ENCODE results near the gene PRKRA. TPM values are rescaled to one million over a fixed set of nuclear protein-coding genes. Genes with fewer than 3 reads are reported as not detected.

The PRKRA gene
- polyA plus RNA-seq, 1 donor from 2014 or later: 91.8 TPM

GRCh38 chr2:178478130-178478438 is 27.1 kb upstream of the PRKRA start:
- Histone ChIP-seq H2AFZ (ENCODE audit: low read depth, low read length) (peak overlapping the region; percentile 79), H3F3A (ENCODE audit: insufficient read depth, low read length, poor library complexity, severe bottlenecking) (peaks cover 3% of the 10 kb centered on the region), H3K4me2 (ENCODE audit: low read length) (peak overlapping the region; percentile 88), H3K9me3 (ENCODE audit: low read length) (no peaks in the 10 kb centered on the region), H3K4me3 (ENCODE audit: low read length) (peak overlapping the region; percentile 82), H3K9ac (ENCODE audit: low read length) (peak overlapping the region; percentile 84), H3K36me3 (ENCODE audit: insufficient read depth, low read length) (no peaks in the 10 kb centered on the region), H4K20me1 (ENCODE audit: insufficient read depth) (no peaks in the 10 kb centered on the region), H3K27ac (ENCODE audit: low read length) (peak overlapping the region; percentile 95), H3K9me2 (ENCODE audit: insufficient read depth, low read length) (no peaks in the 10 kb centered on the region), H3K79me2 (replicated peaks; ENCODE audit: insufficient read depth, low read length) (peaks cover 53% of the 10 kb centered on the region), H3K27me3 (ENCODE audit: insufficient read depth, low read depth, low read length) (no peaks in the 10 kb centered on the region)
- TF ChIP-seq EP300 (conservative IDR thresholded peaks at IDR 0.05; ENCODE audit: poor library complexity, severe bottlenecking) (no peak), SMC3 (conservative IDR thresholded peaks at IDR 0.05; ENCODE audit: poor library complexity) (no peak), EZH2 (IDR thresholded peaks at IDR 0.05; ENCODE audit: borderline replicate concordance, insufficient read depth, low read length, poor library complexity, severe bottlenecking) (no peak), MXI1 (conservative IDR thresholded peaks at IDR 0.05; ENCODE audit: poor library complexity, severe bottlenecking) (no peak), RAD21 (conservative IDR thresholded peaks at IDR 0.05) (no peak), TAF1 (IDR thresholded peaks at IDR 0.05; ENCODE audit: low read depth) (no peak), CTCF (IDR thresholded peaks at IDR 0.05; ENCODE audit: poor library complexity, severe bottlenecking) (no peak), POLR2AphosphoS5 (IDR thresholded peaks at IDR 0.05) (no peak), REST (IDR thresholded peaks at IDR 0.05; ENCODE audit: borderline replicate concordance) (no peak)

- Histone ChIP-seq H3F3A (ENCODE audit: insufficient read depth, low read length, poor library complexity, severe bottlenecking) (peaks cover 3% of the 10 kb centered on the region), H3K9me3 (ENCODE audit: low read length) (no peaks in the 10 kb centered on the region), H3K4me3 (ENCODE audit: low read length) (peak overlapping the region; percentile 82), H3K9me2 (ENCODE audit: insufficient read depth, low read length) (no peaks in the 10 kb centered on the region), H4K20me1 (ENCODE audit: insufficient read depth) (no peaks in the 10 kb centered on the region), H3K27me3 (ENCODE audit: insufficient read depth, low read depth, low read length) (no peaks in the 10 kb centered on the region), H3K79me2 (replicated peaks; ENCODE audit: insufficient read depth, low read length) (peaks cover 51% of the 10 kb centered on the region), H2AFZ (ENCODE audit: low read depth, low read length) (peak overlapping the region; percentile 3), H3K36me3 (ENCODE audit: insufficient read depth, low read length) (no peaks in the 10 kb centered on the region), H3K9ac (ENCODE audit: low read length) (peak overlapping the region; percentile 84), H3K4me2 (ENCODE audit: low read length) (peak overlapping the region; percentile 88), H3K27ac (ENCODE audit: low read length) (peak overlapping the region; percentile 95)
- TF ChIP-seq CTCF (IDR thresholded peaks at IDR 0.05; ENCODE audit: poor library complexity, severe bottlenecking) (no peak), RAD21 (conservative IDR thresholded peaks at IDR 0.05) (no peak), SMC3 (conservative IDR thresholded peaks at IDR 0.05; ENCODE audit: poor library complexity) (no peak), EP300 (conservative IDR thresholded peaks at IDR 0.05; ENCODE audit: poor library complexity, severe bottlenecking) (no peak), MXI1 (conservative IDR thresholded peaks at IDR 0.05; ENCODE audit: poor library complexity, severe bottlenecking) (no peak), POLR2AphosphoS5 (IDR thresholded peaks at IDR 0.05) (no peak), TAF1 (IDR thresholded peaks at IDR 0.05; ENCODE audit: low read depth) (no peak), REST (IDR thresholded peaks at IDR 0.05; ENCODE audit: borderline replicate concordance) (no peak), EZH2 (IDR thresholded peaks at IDR 0.05; ENCODE audit: borderline replicate concordance, insufficient read depth, low read length, poor library complexity, severe bottlenecking) (no peak)
These were observed 26.6 kb upstream of the PRKRA start for GRCh38 chr2:178477443-178478129.
